Subcutaneous adipose tissue (tissue), 4 donors: ENCODE data around the gene ANKRD17. TPM values are rescaled to one million over a fixed set of nuclear protein-coding genes. Genes with fewer than 3 reads are reported as not detected.

Experiments
- CTCF ChIP-seq: fragments of 450-650 bp; IDR thresholded peaks from one replicate; pipeline ENCODE4 v1.5.1; 2016; ENCODE audit warnings: low read depth, mild to moderate bottlenecking, control low read depth, antibody characterized with exemption, moderate library complexity
- total RNA-seq, 4 donors: library from RNA; depleted of rRNA; stranded (reverse); fragments of >200 nt; gene quantifications; one replicate each; pipeline ENCODE4 v1.1.0, GENCODE V29; 2016

Gene ANKRD17
- total RNA-seq, 4 donors from 2014 or later: 54.6 to 67.7 (median 57.5) TPM

GRCh38 chr4:73067971-73068394 lies 190.6 kb downstream of the ANKRD17 start:
- TF ChIP-seq CTCF: no peak

- TF ChIP-seq CTCF: no peak
These were observed 191.7 kb downstream of the ANKRD17 start for GRCh38 chr4:73066928-73067327.

GRCh38 chr4:73066445-73066844 lies 192.2 kb downstream of the ANKRD17 start:
- TF ChIP-seq CTCF: no peak

DNA sequence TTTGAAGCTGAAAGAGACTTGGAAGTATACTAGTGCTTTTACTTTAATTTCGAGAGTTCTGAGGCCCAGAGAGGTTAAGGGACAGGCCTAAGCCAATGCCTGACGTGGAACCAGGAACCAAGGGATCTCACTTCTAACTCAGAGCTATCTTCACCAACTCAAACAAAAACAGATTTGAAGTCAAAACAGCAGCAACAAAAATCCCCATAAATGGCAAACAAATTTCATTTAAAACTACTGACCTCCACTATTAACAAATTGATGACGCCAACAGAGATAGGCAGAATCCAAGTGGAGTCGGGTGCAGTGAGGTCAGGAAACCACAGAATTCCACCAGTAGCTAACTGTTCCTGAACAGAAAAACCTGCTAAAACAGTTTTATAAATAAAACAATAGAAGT lies 194.1 kb downstream of the ANKRD17 start:
- no peak for TF ChIP-seq CTCF

- TF ChIP-seq CTCF: no peak
These were observed 203.2 kb downstream of the ANKRD17 start for GRCh38 chr4:73055241-73055897.

DNA sequence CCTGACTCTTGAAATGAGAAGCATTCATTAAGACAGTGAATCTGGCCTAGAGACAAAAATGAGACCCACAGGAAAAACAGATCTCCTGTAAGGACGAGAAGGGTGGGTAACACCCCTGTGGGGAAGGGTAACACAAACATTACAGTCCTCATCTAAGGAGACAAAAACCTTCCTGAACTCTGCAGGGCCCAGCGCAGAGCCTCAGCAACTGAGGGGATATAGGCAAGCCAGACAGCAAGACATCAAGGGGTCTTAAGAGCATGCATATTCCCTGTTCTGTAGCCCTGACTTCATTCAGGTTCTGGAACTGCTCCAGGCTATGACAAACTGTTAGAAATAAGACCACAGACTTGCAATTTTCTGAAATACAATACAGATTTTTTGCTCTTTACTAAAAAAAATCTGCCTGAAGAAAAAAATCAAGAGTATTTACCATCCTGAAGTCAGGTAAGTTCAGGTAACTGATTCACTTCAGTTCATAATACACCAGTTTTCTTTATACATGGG lies 204.6 kb downstream of the ANKRD17 start:
- TF ChIP-seq CTCF: no peak

DNA sequence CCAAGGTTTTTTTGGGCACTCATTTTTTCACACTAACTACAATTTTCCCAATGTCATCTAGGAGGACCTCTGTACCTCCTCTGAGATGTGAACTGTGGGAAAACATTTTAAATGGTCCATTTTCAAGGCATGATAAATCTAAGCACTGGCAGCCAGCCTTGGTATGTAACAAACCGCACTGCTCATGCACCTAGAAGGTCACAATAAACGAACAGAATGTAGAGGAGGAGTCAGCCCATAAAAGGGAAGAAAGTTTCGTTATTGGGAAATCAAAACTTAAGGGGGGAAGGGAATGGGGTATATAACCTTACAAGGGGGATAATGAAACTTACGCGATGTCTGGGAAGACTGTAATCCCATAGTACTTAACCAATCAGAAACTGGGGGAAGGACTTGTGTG lies 205.5 kb downstream of the ANKRD17 start:
- no peak for TF ChIP-seq CTCF
